H1 (cell line): ENCODE data around the gene CTNS. TPM values are rescaled to one million over a fixed set of nuclear protein-coding genes. Genes with fewer than 3 reads are reported as not detected.

Source experiments
- CBX8 ChIP-seq: fragments of 300-800, 300-1000 bp; sonication (generic); IDR thresholded peaks from 2 replicates; pipeline ENCODE4 v1.7.1; 2016; ENCODE audit warnings: low read depth, low read length, borderline replicate concordance
- EGR1 ChIP-seq: IDR thresholded peaks from 2 replicates; pipeline ENCODE4 v1.6.1; 2011; ENCODE audit warnings: low read depth, low read length, borderline replicate concordance
- JUND ChIP-seq: IDR thresholded peaks from 2 replicates; pipeline ENCODE4 v1.6.1; 2011; ENCODE audit warnings: mild to moderate bottlenecking, improper control_type of control experiment, low read length
- polyA plus RNA-seq, 7 experiments: library from polyadenylated mRNA; depleted of rRNA in 3 of 7; stranded (reverse) in 5 of 7; unstranded in 2 of 7; fragments of >200 nt in 5 of 7; fragments of 200-250 nt in 2 of 7; gene quantifications; 1 replicate in 5 of 7; 2 replicates in 1 of 7; 4 replicates in 1 of 7; pipeline versions ENCODE4 v1.2.1 to v1.2.3, GENCODE V29; 2011 to 2013; ENCODE audit warnings: missing spikeins in 2 of 7, mixed read lengths in 2 of 7
- total RNA-seq: library from RNA; stranded (reverse); fragmentation: NEBNext Ultra II Directional; extraction: Animal tissue kit (Norgen Biotek cat#: 25700); gene quantifications from 2 replicates; pipeline ENCODE4 v1.2.1, GENCODE V29; 2021

The CTNS gene
- total and polyA plus RNA-seq, 2 of the 8 experiments (the other 6 are each of a cell fraction or from before 2014, with no cell fraction given) = 11.6 to 12.9 TPM

DNA sequence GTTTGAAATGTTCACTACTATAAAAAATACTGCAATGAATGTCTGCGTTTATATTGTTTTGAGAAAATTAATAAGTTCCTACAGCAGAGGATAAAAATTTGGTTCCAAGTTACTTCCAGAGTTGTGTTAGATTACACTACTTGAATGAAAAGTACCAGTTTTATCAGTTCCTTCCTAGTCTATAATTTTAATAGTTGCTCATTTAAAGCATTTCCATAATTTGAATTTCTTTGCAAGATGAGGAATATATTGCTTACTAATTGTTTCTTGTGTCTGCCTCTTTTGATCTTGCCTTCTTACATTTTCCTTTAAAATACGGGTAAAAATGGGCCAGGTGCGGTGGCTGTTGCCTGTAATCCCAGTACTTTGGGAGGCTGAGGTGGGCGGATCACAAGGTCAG, 36.0 kb downstream of the CTNS start (continued):
- TF ChIP-seq JUND (no peak), EGR1 (no peak), CBX8 (no peak)
